ENCODE data around the gene ATXN1. TPM values are rescaled to one million over a fixed set of nuclear protein-coding genes. Genes with fewer than 3 reads are reported as not detected.

Gene ATXN1
- total and polyA plus RNA-seq, 2 of the 13 experiments (the other 11 are each of a cell fraction or from before 2014, with no cell fraction given), result 20.7 to 39.5 TPM

DNA sequence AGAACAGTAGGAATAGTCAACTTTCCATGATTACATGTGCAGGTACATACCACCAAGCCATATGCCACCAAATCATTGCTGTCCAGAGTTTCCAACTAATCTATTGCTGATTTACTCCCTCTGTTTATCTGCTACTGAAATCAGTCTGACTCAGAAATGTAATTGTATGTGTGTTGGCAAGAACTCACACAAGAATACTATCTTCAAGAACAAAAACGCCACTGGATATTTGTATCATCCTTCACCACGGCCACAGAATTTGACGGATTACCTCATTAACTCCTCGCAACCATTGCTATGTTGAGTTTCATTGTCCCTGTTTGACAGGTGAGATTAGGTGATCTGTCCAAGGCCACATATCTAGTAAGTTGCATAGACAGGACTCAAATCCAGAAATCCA, 363.6 kb downstream of the ATXN1 start (continued):
- TF ChIP-seq EZH2 (conservative IDR thresholded peaks at IDR 0.05; ENCODE audit: low read depth, low read length) (no peak), ZFP82 (CRISPR knock-in tag; IDR thresholded peaks at IDR 0.05; ENCODE audit: borderline replicate concordance) (no peak), NFE2L2 (IDR thresholded peaks at IDR 0.05; ENCODE audit: low read length) (no peak), ZNF317 (CRISPR knock-in tag; IDR thresholded peaks at IDR 0.05) (no peak), YEATS4 (CRISPR knock-in tag; IDR thresholded peaks at IDR 0.05; ENCODE audit: borderline replicate concordance) (no peak), KLF11 (CRISPR knock-in tag; IDR thresholded peaks at IDR 0.05) (no peak), ISX (CRISPR knock-in tag; conservative IDR thresholded peaks at IDR 0.05) (no peak)
- TF ChIP-seq, protein P1, sequence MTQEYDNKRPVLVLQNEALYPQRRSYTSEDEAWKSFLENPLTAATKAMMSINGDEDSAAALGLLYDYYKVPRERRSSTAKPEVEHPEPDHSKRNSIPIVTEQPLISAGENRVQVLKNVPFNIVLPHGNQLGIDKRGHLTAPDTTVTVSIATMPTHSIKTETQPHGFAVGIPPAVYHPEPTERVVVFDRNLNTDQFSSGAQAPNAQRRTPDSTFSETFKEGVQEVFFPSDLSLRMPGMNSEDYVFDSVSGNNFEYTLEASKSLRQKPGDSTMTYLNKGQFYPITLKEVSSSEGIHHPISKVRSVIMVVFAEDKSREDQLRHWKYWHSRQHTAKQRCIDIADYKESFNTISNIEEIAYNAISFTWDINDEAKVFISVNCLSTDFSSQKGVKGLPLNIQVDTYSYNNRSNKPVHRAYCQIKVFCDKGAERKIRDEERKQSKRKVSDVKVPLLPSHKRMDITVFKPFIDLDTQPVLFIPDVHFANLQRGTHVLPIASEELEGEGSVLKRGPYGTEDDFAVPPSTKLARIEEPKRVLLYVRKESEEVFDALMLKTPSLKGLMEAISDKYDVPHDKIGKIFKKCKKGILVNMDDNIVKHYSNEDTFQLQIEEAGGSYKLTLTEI (CRISPR knock-in tag; conservative IDR thresholded peaks at IDR 0.05), result no peak

DNA sequence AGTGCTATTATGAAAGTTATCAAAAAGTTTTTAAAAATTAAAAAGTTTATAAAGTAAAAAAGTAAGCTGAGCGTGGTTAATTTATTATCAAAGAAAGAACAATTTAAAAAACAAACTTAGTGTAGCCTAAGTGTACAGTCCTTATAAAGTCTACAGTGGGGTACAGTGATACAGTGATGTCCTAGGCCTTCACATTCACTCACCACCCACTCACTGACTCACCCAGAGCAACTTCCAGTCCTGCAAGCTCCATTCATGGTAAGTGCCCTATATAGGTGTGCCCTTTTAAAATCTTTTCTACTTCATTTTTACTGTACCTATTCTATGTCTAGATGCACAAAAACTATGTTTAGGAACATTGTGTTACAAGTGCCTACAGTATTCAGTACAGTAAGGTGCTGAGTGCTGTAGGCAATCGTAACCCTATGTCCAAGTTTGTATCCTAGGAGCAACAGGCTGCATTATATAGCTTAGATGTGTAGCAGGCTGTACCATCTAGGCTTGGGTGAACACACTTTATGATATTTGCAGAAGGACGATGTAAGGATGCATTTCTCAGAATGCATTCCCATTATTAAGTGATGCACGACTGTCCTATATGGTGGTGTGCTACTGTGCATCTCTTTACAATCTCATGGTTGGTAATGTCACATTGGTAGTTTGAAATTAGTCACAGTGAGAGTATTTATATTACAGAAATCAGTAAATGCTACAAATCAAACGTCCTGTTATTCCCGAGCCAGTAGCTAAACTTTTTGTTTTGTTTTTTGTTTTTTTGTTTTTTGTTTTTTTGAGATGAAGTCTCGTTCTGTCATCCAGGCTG, 364.6 kb downstream of the ATXN1 start:
- WGBS (ENCODE audit: low lambda C conversion rate), result 93% methylated on average over 7 of the region's 7 CpGs
- no peak overlapping the region for H2AFZ ChIP-seq (ENCODE audit: low read length)
- no peak overlapping the region for H3K4me3 ChIP-seq (replicated peaks in 1 of 3; ENCODE audit: insufficient read depth in 1 of 3, low read depth in 2 of 3, low read length in 3 of 3)
- TF ChIP-seq ZNF709 (CRISPR knock-in tag; IDR thresholded peaks at IDR 0.05) (no peak), ZNF317 (CRISPR knock-in tag; IDR thresholded peaks at IDR 0.05) (no peak), CENPT (CRISPR knock-in tag; IDR thresholded peaks at IDR 0.05; ENCODE audit: low read depth) (no peak), MYNN (CRISPR knock-in tag; IDR thresholded peaks at IDR 0.05; ENCODE audit: low read depth) (no peak), JARID2 (CRISPR knock-in tag; IDR thresholded peaks at IDR 0.05; ENCODE audit: insufficient replicate concordance) (no peak), ATM (IDR thresholded peaks at IDR 0.05; ENCODE audit: borderline replicate concordance) (no peak)
- TF ChIP-seq, protein P2, sequence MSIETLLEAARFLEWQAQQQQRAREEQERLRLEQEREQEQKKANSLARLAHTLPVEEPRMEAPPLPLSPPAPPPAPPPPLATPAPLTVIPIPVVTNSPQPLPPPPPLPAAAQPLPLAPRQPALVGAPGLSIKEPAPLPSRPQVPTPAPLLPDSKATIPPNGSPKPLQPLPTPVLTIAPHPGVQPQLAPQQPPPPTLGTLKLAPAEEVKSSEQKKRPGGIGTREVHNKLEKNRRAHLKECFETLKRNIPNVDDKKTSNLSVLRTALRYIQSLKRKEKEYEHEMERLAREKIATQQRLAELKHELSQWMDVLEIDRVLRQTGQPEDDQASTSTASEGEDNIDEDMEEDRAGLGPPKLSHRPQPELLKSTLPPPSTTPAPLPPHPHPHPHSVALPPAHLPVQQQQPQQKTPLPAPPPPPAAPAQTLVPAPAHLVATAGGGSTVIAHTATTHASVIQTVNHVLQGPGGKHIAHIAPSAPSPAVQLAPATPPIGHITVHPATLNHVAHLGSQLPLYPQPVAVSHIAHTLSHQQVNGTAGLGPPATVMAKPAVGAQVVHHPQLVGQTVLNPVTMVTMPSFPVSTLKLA (IDR thresholded peaks at IDR 0.05), result no peak
- TF ChIP-seq, protein P3, sequence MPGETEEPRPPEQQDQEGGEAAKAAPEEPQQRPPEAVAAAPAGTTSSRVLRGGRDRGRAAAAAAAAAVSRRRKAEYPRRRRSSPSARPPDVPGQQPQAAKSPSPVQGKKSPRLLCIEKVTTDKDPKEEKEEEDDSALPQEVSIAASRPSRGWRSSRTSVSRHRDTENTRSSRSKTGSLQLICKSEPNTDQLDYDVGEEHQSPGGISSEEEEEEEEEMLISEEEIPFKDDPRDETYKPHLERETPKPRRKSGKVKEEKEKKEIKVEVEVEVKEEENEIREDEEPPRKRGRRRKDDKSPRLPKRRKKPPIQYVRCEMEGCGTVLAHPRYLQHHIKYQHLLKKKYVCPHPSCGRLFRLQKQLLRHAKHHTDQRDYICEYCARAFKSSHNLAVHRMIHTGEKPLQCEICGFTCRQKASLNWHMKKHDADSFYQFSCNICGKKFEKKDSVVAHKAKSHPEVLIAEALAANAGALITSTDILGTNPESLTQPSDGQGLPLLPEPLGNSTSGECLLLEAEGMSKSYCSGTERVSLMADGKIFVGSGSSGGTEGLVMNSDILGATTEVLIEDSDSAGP (CRISPR knock-in tag; IDR thresholded peaks at IDR 0.05; ENCODE audit: borderline replicate concordance), result no peak
- TF ChIP-seq, protein P4, sequence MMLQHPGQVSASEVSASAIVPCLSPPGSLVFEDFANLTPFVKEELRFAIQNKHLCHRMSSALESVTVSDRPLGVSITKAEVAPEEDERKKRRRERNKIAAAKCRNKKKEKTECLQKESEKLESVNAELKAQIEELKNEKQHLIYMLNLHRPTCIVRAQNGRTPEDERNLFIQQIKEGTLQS (CRISPR knock-in tag; IDR thresholded peaks at IDR 0.05), result no peak
- TF ChIP-seq, protein P5, sequence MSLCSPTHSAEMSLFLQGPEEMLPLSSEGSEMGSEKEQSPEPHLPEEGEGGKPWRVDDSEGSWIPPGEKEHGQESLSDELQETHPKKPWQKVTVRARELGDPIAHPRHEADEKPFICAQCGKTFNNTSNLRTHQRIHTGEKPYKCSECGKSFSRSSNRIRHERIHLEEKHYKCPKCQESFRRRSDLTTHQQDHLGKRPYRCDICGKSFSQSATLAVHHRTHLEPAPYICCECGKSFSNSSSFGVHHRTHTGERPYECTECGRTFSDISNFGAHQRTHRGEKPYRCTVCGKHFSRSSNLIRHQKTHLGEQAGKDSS (CRISPR knock-in tag; IDR thresholded peaks at IDR 0.05; ENCODE audit: borderline replicate concordance, low read depth), result no peak
- 0 out of 5 replicates have a peak, but pooled peaks cover 0 to 2% of the 10 kb centered on the region in 2 experiments for H3K36me3 ChIP-seq (replicated peaks in 1 of 2; ENCODE audit: control insufficient read depth in 1 of 2, insufficient read depth in 2 of 2, low read length in 2 of 2)
- in situ Hi-C loops (cut with HindIII; ENCODE audit: extremely low pct_ligation_motif_present, low pct_unique_long_range_greater_than_20kb), result no loop called here
- intact Hi-C loops (cut with micrococcal nuclease; ENCODE audit: unreplicated experiment), result no loop called here
- POLR2A ChIA-PET, result no interaction called here
- H3K79me2 ChIP-seq (ENCODE audit: insufficient read depth, low read length), result no peaks in the 10 kb centered on the region
- H3K9me3 ChIP-seq (ENCODE audit: low read length), result no peaks in the 10 kb centered on the region
- H4K20me1 ChIP-seq (ENCODE audit: insufficient read depth, low read length), result no peaks in the 10 kb centered on the region
- H3K27ac ChIP-seq (ENCODE audit: extremely low read length, insufficient read depth, low read length), result no peak overlapping the region
- no TSS peak for BruUV-seq (replicated peaks)
- no peaks in the 10 kb centered on the region for H3K27me3 ChIP-seq (ENCODE audit: control insufficient read depth in 1 of 2, insufficient read depth in 2 of 2, low read length in 2 of 2)
- no peaks in the 10 kb centered on the region for H3K4me1 ChIP-seq (ENCODE audit: insufficient read depth, low read length)
- CTCF ChIA-PET (ENCODE audit: low intra/inter-chr PET ratio, low total read pairs), result no interaction called here
- no peak overlapping the region for H3K4me2 ChIP-seq (ENCODE audit: low read depth, low read length)
- DNase-seq (ENCODE audit: low spot score) (no peak), FAIRE-seq (no peak), ATAC-seq (no peak)
- no peak overlapping the region for H3K9ac ChIP-seq (ENCODE audit: insufficient read depth, low read depth, low read length)
